A549 (cell line): ENCODE results near the gene JARID2.

Experiments used
- CBX2 ChIP-seq: fragments of 200-600 bp; sonication (generic); IDR thresholded peaks from 2 replicates; pipeline ENCODE4 v1.6.1; 2016; ENCODE audit warnings: low read depth, mild to moderate bottlenecking, borderline replicate concordance
- CTCF ChIP-seq: fragments of >200 bp; sonication (Bioruptor Twin); formaldehyde crosslinking; IDR thresholded peaks from 3 replicates; pipeline ENCODE4 v1.5.1; 2016
- E2F6 ChIP-seq: IDR thresholded peaks from 2 replicates; pipeline ENCODE4 v1.6.1; 2012; ENCODE audit warnings: low read depth, borderline replicate concordance
- EP300 ChIP-seq, 2 experiments: fragments of >200 bp; sonication (Bioruptor Twin); formaldehyde crosslinking; IDR thresholded peaks; 2 replicates in 1 of 2; 3 replicates in 1 of 2; pipeline ENCODE4 v1.6.1; 2016 to 2017
- HDAC2 ChIP-seq: fragments of 200-600 bp; sonication (generic); IDR thresholded peaks from 2 replicates; pipeline ENCODE4 v1.6.1; 2016
- MAFK ChIP-seq: fragments of 450-650 bp; IDR thresholded peaks from 2 replicates; pipeline ENCODE4 v1.6.1; 2014; ENCODE audit not compliant: partially characterized antibody
- NFE2L2 ChIP-seq: fragments of 150-350 bp; conservative IDR thresholded peaks from 2 replicates; pipeline ENCODE4 v1.6.1; 2014; ENCODE audit warnings: low read length
- NR3C1 ChIP-seq: fragments of >200 bp; sonication (Bioruptor Twin); formaldehyde crosslinking; IDR thresholded peaks from 3 replicates; pipeline ENCODE4 v1.6.1; 2017
- POLR2A ChIP-seq: IDR thresholded peaks from 2 replicates; pipeline ENCODE4 v1.6.1; 2012; ENCODE audit warnings: mild to moderate bottlenecking, low read length
- TP53 ChIP-seq: fragments of 250-450 bp; sonication (Bioruptor Pico); IDR thresholded peaks from 2 replicates; pipeline ENCODE4 v1.5.0; 2021; ENCODE audit warnings: mild to moderate bottlenecking, moderate library complexity

- TF ChIP-seq CTCF (no peak), NFE2L2 (no peak), CBX2 (no peak), TP53 (CRISPR knock-in tag) (no peak), POLR2A (no peak), E2F6 (no peak), HDAC2 (no peak), MAFK (no peak), EP300 (IDR thresholded peaks at IDR 0.05) (no peak), NR3C1 (no peak)
Measured at GRCh38 chr6:15547400-15547799, 301.5 kb downstream of the JARID2 start.
